HepG2 (cell line): Measurements from ENCODE around the gene ITIH1. TPM values are rescaled to one million over a fixed set of nuclear protein-coding genes. Genes with fewer than 3 reads are reported as not detected.

Experiments
- ATAC-seq: fragments of 200-7000 bp; cut with Tn5 transposase; 3 replicates; pipeline ENCODE4 v1.9.1; 2020; ENCODE audit warnings: mild to moderate bottlenecking, moderate library complexity
- BruUV-seq: library from RNA; stranded (reverse); fragments of 400-500 nt; replicated peaks from 2 replicates; lab custom pipeline; 2021; lab: Mats Ljungman, UMichigan
- CTCF ChIA-PET: fragments of 300-600 bp; formaldehyde crosslinking; extraction: SDS; loops from one replicate; lab custom pipeline; 2021; ENCODE audit warnings: low total read pairs, inconsistent platforms, low intra/inter-chr PET ratio; lab: Yijun Ruan, JAX
- POLR2A ChIA-PET: fragments of 350-600 bp; sonication (Branson Sonifier 250); formaldehyde crosslinking; loops from one replicate; lab custom pipeline; 2020; ENCODE audit warnings: antibody characterized with exemption, inconsistent platforms; lab: Yijun Ruan, JAX
- DNase-seq: peaks from one replicate; pipeline ENCODE4 v3.0.0-alpha.2; 2015; ENCODE audit warnings: low spot score
- FAIRE-seq: peaks from 3 replicates; lab custom pipeline; 2011; peaks lifted over from hg19 to GRCh38; lab: Jason Lieb, UNC
- H2AFZ ChIP-seq: one replicate; pipeline ENCODE4 v1.6.1; 2011; ENCODE audit warnings: low read length, inconsistent platforms
- H3K27ac ChIP-seq: fragments of 300-600 bp; 3 replicates; pipeline ENCODE4 v1.8.0; 2011; ENCODE audit warnings: mixed run types, mild to moderate bottlenecking, mixed read lengths, low read length, inconsistent platforms; ENCODE audit not compliant: insufficient read depth; ENCODE audit errors: extremely low read length
- H3K27me3 ChIP-seq, 2 experiments: fragments of 200-600 bp in 1 of 2; 2 replicates in 1 of 2; 3 replicates in 1 of 2; pipeline versions ENCODE4 v1.6.0 to v1.8.0; 2011; ENCODE audit warnings: low read length in 2 of 2, mild to moderate bottlenecking in 2 of 2, moderate library complexity in 2 of 2, inconsistent platforms in 1 of 2; ENCODE audit not compliant: insufficient read depth in 2 of 2, control insufficient read depth in 1 of 2
- H3K36me3 ChIP-seq, 2 experiments: fragments of 200-600 bp in 1 of 2; replicated peaks in 1 of 2; 2 replicates in 1 of 2; 3 replicates in 1 of 2; pipeline versions ENCODE4 v1.5.1 to v1.8.0; 2011; ENCODE audit warnings: low read length in 2 of 2, inconsistent platforms in 1 of 2; ENCODE audit not compliant: insufficient read depth in 2 of 2, control insufficient read depth in 1 of 2
- H3K4me1 ChIP-seq: 2 replicates; pipeline ENCODE4 v1.5.1; 2012; ENCODE audit warnings: low read length, inconsistent platforms; ENCODE audit not compliant: insufficient read depth
- H3K4me2 ChIP-seq: 2 replicates; pipeline ENCODE4 v1.6.0; 2011; ENCODE audit warnings: low read depth, low read length, inconsistent platforms
- H3K4me3 ChIP-seq, 3 experiments: fragments of 200-600 bp in 1 of 3; sonication (generic), shearing (Covaris generic) in 1 of 3; replicated peaks in 1 of 3; 2 replicates each; pipeline ENCODE4 v1.5.1; 2011 to 2016; ENCODE audit warnings: low read length in 3 of 3, inconsistent platforms in 2 of 3, low read depth in 2 of 3, mild to moderate bottlenecking in 2 of 3, control low read depth in 1 of 3, mixed read lengths in 1 of 3; ENCODE audit not compliant: insufficient read depth in 1 of 3
- H3K79me2 ChIP-seq: one replicate; pipeline ENCODE4 v1.6.1; 2011; ENCODE audit warnings: low read length, inconsistent platforms; ENCODE audit not compliant: insufficient read depth
- H3K9ac ChIP-seq: 2 replicates; pipeline ENCODE4 v1.6.0; 2011; ENCODE audit warnings: mild to moderate bottlenecking, low read depth, low read length, inconsistent platforms; ENCODE audit not compliant: insufficient read depth
- H3K9me3 ChIP-seq: 2 replicates; pipeline ENCODE4 v1.5.1; 2012; ENCODE audit warnings: mild to moderate bottlenecking, low read length
- H4K20me1 ChIP-seq: 2 replicates; pipeline ENCODE4 v1.6.0; 2011; ENCODE audit warnings: inconsistent platforms, mild to moderate bottlenecking, low read length, moderate library complexity; ENCODE audit not compliant: insufficient read depth
- MXD4 ChIP-seq: IDR thresholded peaks from 2 replicates; pipeline ENCODE4 v1.6.1; 2016; ENCODE audit warnings: mild to moderate bottlenecking, missing biosample characterization, missing genetic modification reagents
- NFKB2 ChIP-seq: sonication (generic); formaldehyde crosslinking; IDR thresholded peaks from 2 replicates; pipeline ENCODE4 v1.4.0; 2020; ENCODE audit warnings: missing genetic modification reagents, borderline replicate concordance
- PHB2 ChIP-seq: fragments of 450-650 bp; IDR thresholded peaks from 2 replicates; pipeline ENCODE4 v1.6.1; 2018; ENCODE audit not compliant: partially characterized antibody
- PLRG1 ChIP-seq: fragments of 450-650 bp; conservative IDR thresholded peaks from 2 replicates; pipeline ENCODE4 v1.6.1; 2016
- ZBTB38 ChIP-seq: sonication (generic); formaldehyde crosslinking; IDR thresholded peaks from 2 replicates; pipeline ENCODE4 v1.5.1; 2020; ENCODE audit warnings: mild to moderate bottlenecking, missing genetic modification reagents
- ZNF225 ChIP-seq: sonication (generic); formaldehyde crosslinking; IDR thresholded peaks from 2 replicates; pipeline ENCODE4 v1.4.0; 2020; ENCODE audit warnings: mild to moderate bottlenecking, missing genetic modification reagents
- ZNF251 ChIP-seq: sonication (generic); formaldehyde crosslinking; IDR thresholded peaks from 2 replicates; pipeline ENCODE4 v1.9.0; 2021; ENCODE audit warnings: mild to moderate bottlenecking, missing genetic modification reagents
- ZNF451 ChIP-seq: sonication (generic); formaldehyde crosslinking; IDR thresholded peaks from 2 replicates; pipeline ENCODE4 v1.5.0; 2020; ENCODE audit warnings: mild to moderate bottlenecking, missing genetic modification reagents
- ZNF501 ChIP-seq: sonication (generic); formaldehyde crosslinking; IDR thresholded peaks from 2 replicates; pipeline ENCODE4 v1.5.1; 2020; ENCODE audit warnings: mild to moderate bottlenecking, moderate library complexity, missing genetic modification reagents
- ZNF563 ChIP-seq: sonication (generic); formaldehyde crosslinking; IDR thresholded peaks from 2 replicates; pipeline ENCODE4 v1.8.0; 2022; ENCODE audit warnings: mild to moderate bottlenecking, moderate library complexity, missing genetic modification reagents
- ZNF782 ChIP-seq: sonication (generic); formaldehyde crosslinking; IDR thresholded peaks from 2 replicates; pipeline ENCODE4 v1.4.0; 2020; ENCODE audit warnings: missing genetic modification reagents, mild to moderate bottlenecking, borderline replicate concordance
- ZNF790 ChIP-seq: sonication (generic); formaldehyde crosslinking; IDR thresholded peaks from 2 replicates; pipeline ENCODE4 v1.8.0; 2022; ENCODE audit warnings: missing genetic modification reagents, mild to moderate bottlenecking, borderline replicate concordance
- WGBS: methylation state at CpG from one replicate; pipeline ENCODE4 v1.1.6; 2017; ENCODE audit warnings: low lambda C conversion rate; 5-methylcytosine and 5-hydroxymethylcytosine counted together
- in situ Hi-C: cut with HindIII; loops from 2 replicates; pipeline ENCODE4 v1.10.0; 2017; ENCODE audit warnings: low pct_unique_long_range_greater_than_20kb; ENCODE audit not compliant: extremely low pct_ligation_motif_present
- intact Hi-C: fragments of 100-400 bp; cut with micrococcal nuclease; formaldehyde crosslinking; loops from one replicate; pipeline ENCODE4 v1.10.0; 2022; ENCODE audit not compliant: unreplicated experiment
- polyA plus RNA-seq, 8 experiments: library from polyadenylated mRNA; depleted of rRNA in 3 of 8; stranded (reverse) in 7 of 8; unstranded in 1 of 8; fragments of >200 nt; fragmentation: Illumina TruSeq in 4 of 8; extraction: Trizol in 4 of 8; gene quantifications; 2 replicates each; pipeline versions ENCODE4 v1.2.1 to v1.2.3, GENCODE V29; 2011 to 2016; ENCODE audit warnings: low read depth in 4 of 8, missing spikeins in 1 of 8, mixed read lengths in 1 of 8; ENCODE audit not compliant: insufficient read depth in 1 of 8
- total RNA-seq, 5 experiments: library from RNA; depleted of rRNA; stranded (reverse); fragments of >200 nt; fragmentation: Illumina TruSeq; extraction: Trizol; gene quantifications; 2 replicates each; pipeline ENCODE4 v1.2.3, GENCODE V29; 2016; ENCODE audit warnings: low read depth in 1 of 5
- TF ChIP-seq, protein P1 (sequence below): sonication (generic); formaldehyde crosslinking; IDR thresholded peaks from 2 replicates; pipeline ENCODE4 v1.8.0; 2023; ENCODE audit warnings: mild to moderate bottlenecking, missing genetic modification reagents
- TF ChIP-seq, protein P2 (sequence below): sonication (generic); formaldehyde crosslinking; IDR thresholded peaks from 2 replicates; pipeline ENCODE4 v1.4.0; 2020; ENCODE audit warnings: missing genetic modification reagents, borderline replicate concordance
- TF ChIP-seq, protein P3 (sequence below): IDR thresholded peaks from 2 replicates; pipeline ENCODE4 v1.6.1; 2016; ENCODE audit warnings: missing genetic modification reagents, missing compliant biosample characterization
- TF ChIP-seq, protein P4 (sequence below): sonication (generic); formaldehyde crosslinking; IDR thresholded peaks from 2 replicates; pipeline ENCODE4 v1.5.0; 2020; ENCODE audit warnings: mild to moderate bottlenecking, low read depth, missing genetic modification reagents, borderline replicate concordance
- TF ChIP-seq, protein P5 (sequence below): sonication (generic); formaldehyde crosslinking; IDR thresholded peaks from 2 replicates; pipeline ENCODE4 v1.8.1; 2023; ENCODE audit warnings: missing genetic modification reagents, mild to moderate bottlenecking, borderline replicate concordance
- TF ChIP-seq, protein P6 (sequence below): sonication (generic); formaldehyde crosslinking; IDR thresholded peaks from 2 replicates; pipeline ENCODE4 v1.8.0; 2022; ENCODE audit warnings: mild to moderate bottlenecking, missing genetic modification reagents, moderate library complexity

ITIH1 gene
- total and polyA plus RNA-seq, 2 of the 13 experiments (the other 11 are each of a cell fraction or from before 2014, with no cell fraction given): 12.3 to 19.6 TPM

DNA sequence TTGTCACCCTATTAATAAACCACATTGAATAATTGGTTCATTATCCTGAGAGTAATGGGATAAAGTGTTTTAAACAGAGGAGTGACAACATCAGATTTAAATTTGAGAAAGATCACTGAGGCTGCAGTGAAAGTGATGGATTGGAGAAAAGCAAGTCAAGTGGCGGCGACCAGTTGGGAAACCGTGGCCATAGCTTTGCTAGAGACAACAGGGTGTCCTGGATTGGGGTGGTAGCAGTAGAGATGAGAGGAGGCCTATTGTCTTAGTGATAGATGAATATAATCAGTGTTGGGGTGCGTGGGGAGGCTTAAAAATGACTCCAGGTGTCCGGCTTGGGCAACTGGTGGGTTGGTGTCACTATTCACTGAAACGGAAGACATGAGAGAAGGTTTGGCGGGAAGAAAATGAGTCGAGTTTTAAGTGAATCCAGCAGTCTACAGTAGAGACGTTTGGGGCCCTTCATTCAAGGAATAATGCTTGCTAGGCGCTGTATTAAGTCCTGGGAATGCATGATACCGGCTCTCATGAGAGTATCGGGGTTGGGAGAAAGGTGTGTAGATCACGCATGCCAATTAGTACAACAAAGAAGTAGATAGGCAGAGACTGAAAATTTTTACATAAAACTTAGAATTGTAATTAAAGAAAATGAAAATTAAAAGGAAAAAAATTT, 7.5 kb upstream of the ITIH1 start:
- peak overlapping the region; percentile 52 to 89 (median 72) for H3K4me3 ChIP-seq
- in situ Hi-C loops (no loop called here), intact Hi-C loops (loop anchor here (2.0 to 10.0 kb wide), 2 partner anchors 17 to 55 kb away; no protein-coding TSS in a partner anchor)
- POLR2A ChIA-PET: interaction anchor here (0.7 to 18.4 kb wide), 13 partner anchors 10 to 127 kb away, joined by 3 to 466 read pairs (median 5); partner anchors contain the start of genes GLT8D1, ITIH3, SPCS1 and STIMATE
- 20% methylated on average over 13 of the region's 13 CpGs for WGBS
- H3K79me2 ChIP-seq: peaks cover 17% of the 10 kb centered on the region
- H4K20me1 ChIP-seq: no peaks in the 10 kb centered on the region
- TF ChIP-seq, protein P1, sequence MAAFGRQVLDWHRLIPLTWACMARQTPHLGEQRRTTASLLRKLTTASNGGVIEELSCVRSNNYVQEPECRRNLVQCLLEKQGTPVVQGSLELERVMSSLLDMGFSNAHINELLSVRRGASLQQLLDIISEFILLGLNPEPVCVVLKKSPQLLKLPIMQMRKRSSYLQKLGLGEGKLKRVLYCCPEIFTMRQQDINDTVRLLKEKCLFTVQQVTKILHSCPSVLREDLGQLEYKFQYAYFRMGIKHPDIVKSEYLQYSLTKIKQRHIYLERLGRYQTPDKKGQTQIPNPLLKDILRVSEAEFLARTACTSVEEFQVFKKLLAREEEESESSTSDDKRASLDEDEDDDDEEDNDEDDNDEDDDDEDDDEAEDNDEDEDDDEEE (CRISPR knock-in tag): 0 out of 2 replicates have a peak, but pooled peaks have one; percentile 12
- TF ChIP-seq ZNF563 (CRISPR knock-in tag): peak; percentile 76
- TF ChIP-seq, protein P2, sequence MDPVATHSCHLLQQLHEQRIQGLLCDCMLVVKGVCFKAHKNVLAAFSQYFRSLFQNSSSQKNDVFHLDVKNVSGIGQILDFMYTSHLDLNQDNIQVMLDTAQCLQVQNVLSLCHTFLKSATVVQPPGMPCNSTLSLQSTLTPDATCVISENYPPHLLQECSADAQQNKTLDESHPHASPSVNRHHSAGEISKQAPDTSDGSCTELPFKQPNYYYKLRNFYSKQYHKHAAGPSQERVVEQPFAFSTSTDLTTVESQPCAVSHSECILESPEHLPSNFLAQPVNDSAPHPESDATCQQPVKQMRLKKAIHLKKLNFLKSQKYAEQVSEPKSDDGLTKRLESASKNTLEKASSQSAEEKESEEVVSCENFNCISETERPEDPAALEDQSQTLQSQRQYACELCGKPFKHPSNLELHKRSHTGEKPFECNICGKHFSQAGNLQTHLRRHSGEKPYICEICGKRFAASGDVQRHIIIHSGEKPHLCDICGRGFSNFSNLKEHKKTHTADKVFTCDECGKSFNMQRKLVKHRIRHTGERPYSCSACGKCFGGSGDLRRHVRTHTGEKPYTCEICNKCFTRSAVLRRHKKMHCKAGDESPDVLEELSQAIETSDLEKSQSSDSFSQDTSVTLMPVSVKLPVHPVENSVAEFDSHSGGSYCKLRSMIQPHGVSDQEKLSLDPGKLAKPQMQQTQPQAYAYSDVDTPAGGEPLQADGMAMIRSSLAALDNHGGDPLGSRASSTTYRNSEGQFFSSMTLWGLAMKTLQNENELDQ (CRISPR knock-in tag): no peak
- 0 out of 2 replicates have a peak, but pooled peaks have one; percentile 6 for TF ChIP-seq ZNF790 (CRISPR knock-in tag)
- TF ChIP-seq MXD4 (CRISPR knock-in tag): 0 out of 2 replicates have a peak, but pooled peaks have one; percentile 2
- no peak for TF ChIP-seq NFKB2 (CRISPR knock-in tag)
- TF ChIP-seq PLRG1: no peak
- peak; percentile 2; the same call in 1 of the 2 replicates for TF ChIP-seq ZNF501 (CRISPR knock-in tag)
- TF ChIP-seq ZBTB38 (CRISPR knock-in tag): 0 out of 2 replicates have a peak, but pooled peaks have one; percentile 29
- no peak for TF ChIP-seq PHB2
- no peak for TF ChIP-seq ZNF451 (CRISPR knock-in tag)
- TF ChIP-seq, protein P3, sequence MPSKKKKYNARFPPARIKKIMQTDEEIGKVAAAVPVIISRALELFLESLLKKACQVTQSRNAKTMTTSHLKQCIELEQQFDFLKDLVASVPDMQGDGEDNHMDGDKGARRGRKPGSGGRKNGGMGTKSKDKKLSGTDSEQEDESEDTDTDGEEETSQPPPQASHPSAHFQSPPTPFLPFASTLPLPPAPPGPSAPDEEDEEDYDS: no peak
- no peak for TF ChIP-seq ZNF782 (CRISPR knock-in tag)
- TF ChIP-seq, protein P4, sequence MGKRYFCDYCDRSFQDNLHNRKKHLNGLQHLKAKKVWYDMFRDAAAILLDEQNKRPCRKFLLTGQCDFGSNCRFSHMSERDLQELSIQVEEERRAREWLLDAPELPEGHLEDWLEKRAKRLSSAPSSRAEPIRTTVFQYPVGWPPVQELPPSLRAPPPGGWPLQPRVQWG (CRISPR knock-in tag): no peak
- no peak for TF ChIP-seq ZNF225
- TF ChIP-seq, protein P5, sequence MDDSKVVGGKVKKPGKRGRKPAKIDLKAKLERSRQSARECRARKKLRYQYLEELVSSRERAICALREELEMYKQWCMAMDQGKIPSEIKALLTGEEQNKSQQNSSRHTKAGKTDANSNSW: no peak
- TF ChIP-seq, protein P6, sequence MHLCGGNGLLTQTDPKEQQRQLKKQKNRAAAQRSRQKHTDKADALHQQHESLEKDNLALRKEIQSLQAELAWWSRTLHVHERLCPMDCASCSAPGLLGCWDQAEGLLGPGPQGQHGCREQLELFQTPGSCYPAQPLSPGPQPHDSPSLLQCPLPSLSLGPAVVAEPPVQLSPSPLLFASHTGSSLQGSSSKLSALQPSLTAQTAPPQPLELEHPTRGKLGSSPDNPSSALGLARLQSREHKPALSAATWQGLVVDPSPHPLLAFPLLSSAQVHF (CRISPR knock-in tag): no peak
- TF ChIP-seq ZNF251: no peak
- CTCF ChIA-PET: no interaction called here
- H3K4me1 ChIP-seq: peaks cover 52% of the 10 kb centered on the region
- H2AFZ ChIP-seq: no peak overlapping the region
- H3K27ac ChIP-seq: peak overlapping the region; percentile 80
- DNase-seq: no peak
- no peak for FAIRE-seq
- TSS peak; percentile 52 for BruUV-seq
- H3K27me3 ChIP-seq: no peaks in the 10 kb centered on the region
- 0 out of 3 replicates have a peak, but pooled peaks have one; percentile 5 for ATAC-seq
- H3K36me3 ChIP-seq: peaks cover 9 to 24% of the 10 kb centered on the region in 2 experiments; a peak in 4 of 5 replicates
- H3K9me3 ChIP-seq: no peaks in the 10 kb centered on the region
- H3K4me2 ChIP-seq: peak overlapping the region; percentile 94
- peak overlapping the region; percentile 79 for H3K9ac ChIP-seq
